ENCODE data around the gene ADGRL1.

- no peak for TF ChIP-seq CTCF (IDR thresholded peaks at IDR 0.05)
- no peak for TF ChIP-seq POLR2A (IDR thresholded peaks at IDR 0.05; ENCODE audit: low read depth)
- TF ChIP-seq POLR2AphosphoS5 (IDR thresholded peaks at IDR 0.05): no peak
- TF ChIP-seq EP300 (IDR thresholded peaks at IDR 0.05): no peak
Measured at GRCh38 chr19:14161305-14161704, 44.7 kb downstream of the ADGRL1 start.

Measured in esophagus muscularis mucosa (tissue), 4 donors.